Mucosa of rectum (tissue), 2 donors: Measurements from ENCODE around the gene ANXA6.
A peak's percentile ranks its signal among the peaks of the same experiment; 100 is the strongest.

Source experiments
- H3K27ac ChIP-seq, 2 donors: one replicate each; pipeline ENCODE4 v1.7.0; 2013; ENCODE audit warnings: inconsistent platforms in 2 of 2, low read depth in 2 of 2, low read length in 2 of 2
- H3K27me3 ChIP-seq, 2 donors: one replicate each; pipeline ENCODE4 v1.7.0; 2013; ENCODE audit warnings: low read length in 2 of 2; ENCODE audit not compliant: control insufficient read depth in 2 of 2, insufficient read depth in 2 of 2
- H3K36me3 ChIP-seq, 2 donors: one replicate each; pipeline ENCODE4 v1.7.0; 2013; ENCODE audit warnings: low read length in 2 of 2; ENCODE audit not compliant: control insufficient read depth in 2 of 2, insufficient read depth in 2 of 2
- H3K4me1 ChIP-seq, 2 donors: one replicate each; pipeline ENCODE4 v1.7.0; 2013; ENCODE audit warnings: low read length in 2 of 2, mild to moderate bottlenecking in 1 of 2; ENCODE audit not compliant: control insufficient read depth in 2 of 2, insufficient read depth in 2 of 2
- H3K4me3 ChIP-seq, 2 donors: one replicate each; pipeline ENCODE4 v1.7.0; 2013; ENCODE audit warnings: low read length in 2 of 2
- H3K9ac ChIP-seq, 2 donors: one replicate each; pipeline ENCODE4 v1.7.0; 2013; ENCODE audit warnings: low read length in 2 of 2, low read depth in 1 of 2, mild to moderate bottlenecking in 1 of 2
- H3K9me3 ChIP-seq, 2 donors: one replicate each; pipeline ENCODE4 v1.7.0; 2013; ENCODE audit warnings: low read length in 2 of 2; ENCODE audit not compliant: control insufficient read depth in 2 of 2
- donor health status: healthy.
- donor health status: Normal muscosa, but diverticular disease.

ANXA6 gene

GRCh38 chr5:151071848-151072629, 85.5 kb downstream of the ANXA6 start:
- no peaks in the 10 kb centered on the region for H3K9me3 ChIP-seq
- peaks cover 21 to 32% of the 10 kb centered on the region in 2 donors for H3K36me3 ChIP-seq
- no peak overlapping the region for H3K9ac ChIP-seq
- peaks cover 31 to 42% of the 10 kb centered on the region in 2 donors for H3K4me1 ChIP-seq
- no peaks in the 10 kb centered on the region for H3K27me3 ChIP-seq
- H3K27ac ChIP-seq: peak overlapping the region; percentile 43 to 68
- H3K4me3 ChIP-seq: no peak overlapping the region

- Histone ChIP-seq H3K9ac (no peak overlapping the region), H3K36me3 (peaks cover 20 to 36% of the 10 kb centered on the region in 2 donors), H3K27ac (no peak overlapping the region), H3K4me3 (no peak overlapping the region), H3K27me3 (no peaks in the 10 kb centered on the region), H3K4me1 (peaks cover 32 to 36% of the 10 kb centered on the region in 2 donors), H3K9me3 (no peaks in the 10 kb centered on the region)
Observed at GRCh38 chr5:151071021-151071420, 86.6 kb downstream of the ANXA6 start.

GRCh38 chr5:151070449-151070848, 87.1 kb downstream of the ANXA6 start:
- Histone ChIP-seq H3K4me3 (no peak overlapping the region), H3K4me1 (peaks cover 32 to 33% of the 10 kb centered on the region in 2 donors), H3K9ac (no peak overlapping the region), H3K27ac (no peak overlapping the region), H3K9me3 (no peaks in the 10 kb centered on the region), H3K27me3 (no peaks in the 10 kb centered on the region), H3K36me3 (peaks cover 20 to 36% of the 10 kb centered on the region in 2 donors)

GRCh38 chr5:151068433-151069197, 89.0 kb downstream of the ANXA6 start:
- Histone ChIP-seq H3K9me3 (no peaks in the 10 kb centered on the region), H3K4me3 (no peak overlapping the region), H3K27me3 (no peaks in the 10 kb centered on the region), H3K4me1 (peaks cover 37 to 42% of the 10 kb centered on the region in 2 donors), H3K27ac (peak overlapping the region; percentile 31 to 54), H3K9ac (no peak overlapping the region), H3K36me3 (peaks cover 20 to 36% of the 10 kb centered on the region in 2 donors)

GRCh38 chr5:151067632-151068432, 89.7 kb downstream of the ANXA6 start:
- Histone ChIP-seq H3K9ac (no peak overlapping the region), H3K9me3 (no peaks in the 10 kb centered on the region), H3K27me3 (no peaks in the 10 kb centered on the region), H3K36me3 (peaks cover 25 to 44% of the 10 kb centered on the region in 2 donors), H3K4me3 (no peak overlapping the region), H3K27ac (peak overlapping the region; percentile 31 to 54), H3K4me1 (peaks cover 44 to 50% of the 10 kb centered on the region in 2 donors)

- no peaks in the 10 kb centered on the region for H3K9me3 ChIP-seq
- no peaks in the 10 kb centered on the region for H3K27me3 ChIP-seq
- peaks cover 44 to 45% of the 10 kb centered on the region in 2 donors for H3K4me1 ChIP-seq
- H3K36me3 ChIP-seq: peaks cover 32 to 51% of the 10 kb centered on the region in 2 donors
- H3K27ac ChIP-seq: no peak overlapping the region
- no peak overlapping the region for H3K4me3 ChIP-seq
- no peak overlapping the region for H3K9ac ChIP-seq
Observed at GRCh38 chr5:151066920-151067319, 90.7 kb downstream of the ANXA6 start.

- Histone ChIP-seq H3K9ac (no peak overlapping the region), H3K36me3 (peaks cover 35 to 58% of the 10 kb centered on the region in 2 donors), H3K27ac (no peak overlapping the region), H3K9me3 (no peaks in the 10 kb centered on the region), H3K27me3 (no peaks in the 10 kb centered on the region), H3K4me3 (no peak overlapping the region), H3K4me1 (peaks cover 44% of the 10 kb centered on the region in 2 donors)
Observed at GRCh38 chr5:151065609-151066008, 92.0 kb downstream of the ANXA6 start.

GRCh38 chr5:151064916-151065499, 92.6 kb downstream of the ANXA6 start:
- Histone ChIP-seq H3K4me1 (peaks cover 40 to 44% of the 10 kb centered on the region in 2 donors), H3K9me3 (no peaks in the 10 kb centered on the region), H3K4me3 (no peak overlapping the region), H3K27me3 (no peaks in the 10 kb centered on the region), H3K36me3 (peaks cover 36 to 59% of the 10 kb centered on the region in 2 donors), H3K9ac (no peak overlapping the region), H3K27ac (no peak overlapping the region)

GRCh38 chr5:151063142-151063989, 94.2 kb downstream of the ANXA6 start:
- H3K27me3 ChIP-seq: no peaks in the 10 kb centered on the region
- peaks cover 29 to 35% of the 10 kb centered on the region in 2 donors for H3K4me1 ChIP-seq
- H3K27ac ChIP-seq: peak overlapping the region; percentile 7 to 12
- no peak overlapping the region for H3K4me3 ChIP-seq
- H3K9me3 ChIP-seq: no peaks in the 10 kb centered on the region
- H3K36me3 ChIP-seq: peaks cover 52 to 71% of the 10 kb centered on the region in 2 donors
- no peak overlapping the region for H3K9ac ChIP-seq
